Neuronal stem cell (in vitro differentiated cells): ENCODE results near the gene DOCK4.

ENCODE experiments used
- DNase-seq: peaks from one replicate; pipeline ENCODE4 v3.0.0-alpha.2; 2013; ENCODE audit warnings: low spot score
- H2AFZ ChIP-seq: one replicate; pipeline ENCODE4 v1.6.1; 2013; ENCODE audit warnings: mild to moderate bottlenecking, low read length, inconsistent platforms
- H2AK5ac ChIP-seq: 2 replicates; pipeline ENCODE4 v1.6.1; 2013; ENCODE audit warnings: low read depth, mild to moderate bottlenecking, inconsistent platforms, low read length, moderate library complexity, mixed read lengths
- H2BK120ac ChIP-seq: 2 replicates; pipeline ENCODE4 v1.6.1; 2013; ENCODE audit warnings: low read depth, mild to moderate bottlenecking, inconsistent platforms, low read length, moderate library complexity, mixed read lengths
- H2BK12ac ChIP-seq: one replicate; pipeline ENCODE4 v1.6.1; 2013; ENCODE audit warnings: low read length, inconsistent platforms
- H2BK15ac ChIP-seq: 2 replicates; pipeline ENCODE4 v1.6.1; 2013; ENCODE audit warnings: mild to moderate bottlenecking, low read length, inconsistent platforms, mixed read lengths
- H2BK5ac ChIP-seq: one replicate; pipeline ENCODE4 v1.6.1; 2013; ENCODE audit warnings: inconsistent platforms, mild to moderate bottlenecking, low read length, moderate library complexity
- H3K14ac ChIP-seq: one replicate; pipeline ENCODE4 v1.6.1; 2013; ENCODE audit warnings: low read length, inconsistent platforms
- H3K18ac ChIP-seq: 2 replicates; pipeline ENCODE4 v1.6.1; 2013; ENCODE audit warnings: low read length, inconsistent platforms
- H3K23ac ChIP-seq: 2 replicates; pipeline ENCODE4 v1.6.1; 2013; ENCODE audit warnings: low read depth, mild to moderate bottlenecking, mixed read lengths, low read length, inconsistent platforms; ENCODE audit not compliant: poor library complexity
- H3K27ac ChIP-seq: replicated peaks from 3 replicates; pipeline ENCODE4 v1.5.1; 2013; ENCODE audit warnings: low read length, inconsistent platforms
- H3K27me3 ChIP-seq, 3 experiments: 2 replicates each; pipeline ENCODE4 v1.6.1; 2013; ENCODE audit warnings: low read length in 3 of 3, mild to moderate bottlenecking in 2 of 3, inconsistent platforms in 1 of 3, low read depth in 1 of 3, mixed read lengths in 1 of 3, moderate library complexity in 1 of 3; ENCODE audit not compliant: control insufficient read depth in 3 of 3, insufficient read depth in 3 of 3
- H3K36me3 ChIP-seq, 2 donors: replicated peaks in 1 of 2; 2 replicates each; pipeline ENCODE4 v1.6.1; 2013; ENCODE audit warnings: low read length in 2 of 2; ENCODE audit not compliant: control insufficient read depth in 2 of 2, insufficient read depth in 2 of 2
- H3K4ac ChIP-seq: 2 replicates; pipeline ENCODE4 v1.6.1; 2013; ENCODE audit warnings: inconsistent platforms, mild to moderate bottlenecking, low read length, moderate library complexity
- H3K4me1 ChIP-seq, 2 donors: 1 replicate in 1 of 2; 2 replicates in 1 of 2; pipeline ENCODE4 v1.6.1; 2013; ENCODE audit warnings: low read length in 2 of 2, low read depth in 1 of 2; ENCODE audit not compliant: control insufficient read depth in 2 of 2, insufficient read depth in 1 of 2
- H3K4me2 ChIP-seq: one replicate; pipeline ENCODE4 v1.6.1; 2013; ENCODE audit warnings: mild to moderate bottlenecking, low read length, inconsistent platforms; ENCODE audit not compliant: insufficient read depth, poor library complexity, severe bottlenecking
- H3K4me3 ChIP-seq, 2 donors: 2 replicates each; pipeline ENCODE4 v1.5.1; 2013; ENCODE audit warnings: low read length in 2 of 2, mild to moderate bottlenecking in 2 of 2, inconsistent platforms in 1 of 2, moderate library complexity in 1 of 2
- H3K79me1 ChIP-seq: one replicate; pipeline ENCODE4 v1.6.1; 2013; ENCODE audit warnings: low read depth, mild to moderate bottlenecking, inconsistent platforms, low read length, moderate library complexity
- H3K9ac ChIP-seq: one replicate; pipeline ENCODE4 v1.6.1; 2013; ENCODE audit warnings: mild to moderate bottlenecking, low read depth, low read length, inconsistent platforms; ENCODE audit not compliant: poor library complexity
- H3K9me3 ChIP-seq, 2 donors: replicated peaks in 1 of 2; 2 replicates each; pipeline versions ENCODE3 to v1.6.1; 2013; ENCODE audit warnings: low read length in 2 of 2, mild to moderate bottlenecking in 2 of 2, inconsistent platforms in 1 of 2, low read depth in 1 of 2, mixed read lengths in 1 of 2, moderate library complexity in 1 of 2; ENCODE audit not compliant: control insufficient read depth in 2 of 2, insufficient read depth in 1 of 2
- H4K8ac ChIP-seq: one replicate; pipeline ENCODE4 v1.6.1; 2013; ENCODE audit warnings: low read depth, mild to moderate bottlenecking, inconsistent platforms, low read length, moderate library complexity
- H4K91ac ChIP-seq: one replicate; pipeline ENCODE4 v1.6.1; 2013; ENCODE audit warnings: low read length, low read depth, mild to moderate bottlenecking, inconsistent platforms; ENCODE audit not compliant: poor library complexity
- WGBS, 2 donors: extraction: QIAGEN DNeasy Blood & Tissue Kit; methylation state at CpG; one replicate each; pipeline ENCODE4 v1.1.7; 2013; ENCODE audit warnings: missing lambda C conversion rate in 2 of 2, mixed read lengths in 1 of 2; ENCODE audit not compliant: insufficient read length in 2 of 2, insufficient replicate concordance in 1 of 2; ENCODE audit errors: extremely low coverage in 2 of 2; 5-methylcytosine and 5-hydroxymethylcytosine counted together

Gene DOCK4

DNA sequence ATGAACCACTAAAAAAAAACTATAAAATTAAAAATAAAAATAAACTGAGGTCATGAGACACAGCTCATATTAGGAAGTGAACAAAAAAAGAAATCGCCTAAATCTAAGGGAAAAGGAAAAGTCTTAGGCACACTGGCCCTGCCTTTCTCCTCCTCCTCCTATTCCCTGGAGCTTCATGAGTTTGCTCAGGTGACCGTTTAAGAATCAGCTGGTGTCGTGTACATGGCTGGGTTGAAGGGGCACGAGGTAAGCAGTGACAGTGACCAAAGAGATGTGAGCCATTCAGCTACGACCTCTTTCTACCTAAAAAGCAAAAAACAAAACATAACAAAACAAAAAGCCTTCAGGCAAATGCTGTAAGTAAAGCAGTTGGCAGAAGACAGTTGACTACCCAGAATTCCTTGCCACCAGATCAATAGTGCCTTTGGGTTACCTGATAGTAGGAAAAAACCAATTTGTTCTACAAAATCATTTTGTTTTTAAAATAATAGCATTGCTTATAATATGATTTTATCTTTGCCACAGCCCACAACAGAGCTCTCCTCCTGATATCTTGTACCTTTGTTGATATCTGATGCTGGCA lies 135.4 kb downstream of the DOCK4 start:
- Histone ChIP-seq H3K4me3 (no peak overlapping the region), H2BK12ac (no peak overlapping the region), H2BK5ac (no peak overlapping the region), H2BK120ac (no peak overlapping the region), H3K36me3 (no peaks in the 10 kb centered on the region), H4K91ac (no peak overlapping the region), H3K27ac (no peak overlapping the region), H3K18ac (no peak overlapping the region), H2AFZ (no peak overlapping the region), H3K9me3 (peaks cover 2 to 9% of the 10 kb centered on the region in 2 donors), H3K23ac (no peak overlapping the region), H3K4ac (no peak overlapping the region), H3K4me2 (no peak overlapping the region), H3K27me3 (no peaks in the 10 kb centered on the region), H4K8ac (no peak overlapping the region), H2AK5ac (no peak overlapping the region), H2BK15ac (no peak overlapping the region), H3K9ac (no peak overlapping the region), H3K4me1 (peaks cover 0 to 2% of the 10 kb centered on the region in 2 donors), H3K14ac (no peak overlapping the region), H3K79me1 (no peaks in the 10 kb centered on the region)
- WGBS, 2 donors = no CpG with 5 or more reads among the region's 5 CpGs
- DNase-seq = no peak

DNA sequence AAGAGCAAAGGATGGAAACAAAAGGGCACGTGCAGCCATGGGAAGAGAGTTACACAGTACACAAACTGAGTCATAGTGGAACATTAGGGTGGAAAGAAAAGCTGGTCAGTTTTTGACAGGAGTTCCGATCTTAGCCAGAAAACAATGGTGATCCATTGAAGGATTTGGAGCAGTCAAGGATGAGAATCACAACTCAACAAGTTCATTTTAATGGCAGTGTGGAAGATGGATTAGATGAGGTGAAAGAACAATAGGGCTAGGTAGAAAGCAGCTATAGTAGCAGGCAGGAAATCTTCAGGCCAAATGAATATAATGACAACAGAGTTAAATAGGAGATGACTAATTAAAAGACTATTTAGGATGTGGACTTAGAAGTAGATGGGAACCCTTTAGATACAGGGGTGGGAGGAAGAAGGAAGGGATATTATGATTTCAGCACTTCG lies 136.3 kb downstream of the DOCK4 start:
- H2BK12ac ChIP-seq = no peak overlapping the region
- H2BK5ac ChIP-seq = no peak overlapping the region
- H2AK5ac ChIP-seq = no peak overlapping the region
- peaks cover 2 to 9% of the 10 kb centered on the region in 2 donors for H3K9me3 ChIP-seq
- H3K4ac ChIP-seq = no peak overlapping the region
- DNase-seq = no peak
- WGBS, 2 donors = no CpG with 5 or more reads among the region's 3 CpGs
- no peaks in the 10 kb centered on the region for H3K79me1 ChIP-seq
- H2BK120ac ChIP-seq = no peak overlapping the region
- H3K14ac ChIP-seq = no peak overlapping the region
- no peak overlapping the region for H2AFZ ChIP-seq
- H3K23ac ChIP-seq = no peak overlapping the region
- no peaks in the 10 kb centered on the region for H3K27me3 ChIP-seq
- H3K27ac ChIP-seq = no peak overlapping the region
- H3K4me1 ChIP-seq = peaks cover 0 to 2% of the 10 kb centered on the region in 2 donors
- no peak overlapping the region for H3K18ac ChIP-seq
- H3K4me3 ChIP-seq = no peak overlapping the region
- no peak overlapping the region for H3K9ac ChIP-seq
- no peaks in the 10 kb centered on the region for H3K36me3 ChIP-seq
- H4K91ac ChIP-seq = no peak overlapping the region
- no peak overlapping the region for H4K8ac ChIP-seq
- no peak overlapping the region for H3K4me2 ChIP-seq
- no peak overlapping the region for H2BK15ac ChIP-seq

DNA sequence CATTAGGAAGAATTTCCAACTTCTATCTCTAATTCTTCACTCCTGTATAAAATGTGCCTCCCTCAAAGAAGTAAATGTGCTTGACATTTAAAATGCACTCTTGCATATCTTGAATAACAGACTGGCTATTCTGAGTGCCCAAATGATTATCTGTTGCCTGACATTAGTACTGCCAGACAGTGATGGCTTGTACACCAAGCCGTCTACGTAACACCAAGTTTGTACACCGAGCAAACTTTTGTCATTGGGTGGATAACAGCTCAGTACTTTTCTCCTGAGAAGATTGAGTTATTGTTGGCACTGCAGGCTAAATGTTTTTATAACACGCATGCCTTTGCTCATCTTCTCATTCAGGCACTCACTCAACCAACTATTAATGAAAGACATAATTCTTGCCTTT lies 137.2 kb downstream of the DOCK4 start:
- Histone ChIP-seq H3K4me2 (no peak overlapping the region), H3K36me3 (no peaks in the 10 kb centered on the region), H3K9ac (no peak overlapping the region), H3K4me1 (peaks cover 0 to 2% of the 10 kb centered on the region in 2 donors), H3K9me3 (no peaks in the 10 kb centered on the region), H4K8ac (no peak overlapping the region), H2BK5ac (no peak overlapping the region), H3K27ac (no peak overlapping the region), H2AFZ (no peak overlapping the region), H2BK12ac (no peak overlapping the region), H2AK5ac (no peak overlapping the region), H3K79me1 (no peaks in the 10 kb centered on the region), H2BK15ac (no peak overlapping the region), H3K23ac (no peak overlapping the region), H3K18ac (no peak overlapping the region), H2BK120ac (no peak overlapping the region), H4K91ac (no peak overlapping the region), H3K4ac (no peak overlapping the region), H3K4me3 (no peak overlapping the region), H3K27me3 (no peaks in the 10 kb centered on the region), H3K14ac (no peak overlapping the region)
- no CpG with 5 or more reads among the region's 4 CpGs for WGBS, 2 donors
- no peak for DNase-seq

DNA sequence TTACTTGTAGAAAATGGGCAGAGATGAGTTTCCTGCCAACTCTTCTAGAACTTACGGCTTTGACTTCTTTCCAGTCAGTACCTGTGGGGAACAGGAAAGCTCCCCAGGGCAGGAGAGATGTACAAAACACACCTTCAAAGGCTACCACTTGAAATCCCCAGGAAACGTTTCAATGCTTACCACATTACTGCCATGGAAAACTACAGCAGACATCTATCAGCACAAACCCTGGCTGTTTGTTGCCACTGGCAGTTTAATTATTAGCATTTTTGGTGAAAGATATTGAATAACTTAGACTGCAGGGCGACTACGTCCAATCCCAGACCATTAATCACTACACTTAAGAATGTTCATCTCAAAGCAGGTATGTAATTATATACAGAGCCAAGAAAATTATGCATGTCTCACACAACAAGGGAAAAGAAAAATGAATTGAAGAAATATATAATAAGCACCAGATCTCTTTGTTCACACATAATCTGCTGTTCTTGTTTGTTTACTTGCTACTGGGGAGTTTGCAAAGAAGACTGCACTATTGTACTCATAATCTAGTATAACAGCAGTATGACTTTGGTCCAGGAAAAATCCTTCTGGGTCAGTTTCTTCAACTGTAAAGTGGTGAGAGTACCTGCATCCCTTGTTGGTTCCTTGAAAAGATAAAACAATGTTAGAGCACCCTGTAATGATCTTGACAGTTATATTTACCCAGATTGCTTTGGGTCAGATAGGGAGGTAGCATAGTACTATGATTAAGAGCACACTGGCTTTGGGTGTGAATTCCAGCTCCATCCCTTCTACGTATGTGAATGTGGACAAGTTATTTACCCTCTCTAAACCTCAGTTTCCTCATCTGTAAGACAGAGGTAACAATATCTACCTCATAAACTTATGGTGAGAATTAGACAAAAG lies 138.3 kb downstream of the DOCK4 start:
- Histone ChIP-seq H3K27me3 (no peaks in the 10 kb centered on the region), H3K36me3 (no peaks in the 10 kb centered on the region), H2BK120ac (no peak overlapping the region), H3K23ac (no peak overlapping the region), H3K9ac (no peak overlapping the region), H2BK15ac (no peak overlapping the region), H3K27ac (no peak overlapping the region), H3K9me3 (no peaks in the 10 kb centered on the region), H4K8ac (no peak overlapping the region), H3K18ac (no peak overlapping the region), H2BK5ac (no peak overlapping the region), H3K4ac (no peak overlapping the region), H2BK12ac (no peak overlapping the region), H3K79me1 (no peaks in the 10 kb centered on the region), H2AFZ (no peak overlapping the region), H3K4me2 (no peak overlapping the region), H3K4me3 (no peak overlapping the region), H4K91ac (no peak overlapping the region), H3K14ac (no peak overlapping the region), H3K4me1 (peaks cover 0 to 2% of the 10 kb centered on the region in 2 donors), H2AK5ac (no peak overlapping the region)
- WGBS, 2 donors = no CpG with 5 or more reads among the region's 5 CpGs
- no peak for DNase-seq
